Endodermal cell (in vitro differentiated cells): ENCODE measurements around the gene KCNJ12. TPM values are rescaled to one million over a fixed set of nuclear protein-coding genes. Genes with fewer than 3 reads are reported as not detected.
"Not testable (repeated sequence)": the region's sequence is repeated elsewhere in the genome, so short reads cannot be mapped to it uniquely, and the experiment has no call there.

ENCODE experiments used
- DNase-seq: peaks from one replicate; pipeline ENCODE4 v3.0.0-alpha.2; 2017
- H3K27ac ChIP-seq: 2 replicates; pipeline ENCODE4 v1.5.1; 2013; ENCODE audit warnings: mild to moderate bottlenecking, low read depth, low read length, moderate library complexity
- H3K27me3 ChIP-seq: 2 replicates; pipeline ENCODE4 v1.6.1; 2013; ENCODE audit warnings: mild to moderate bottlenecking, low read length, moderate library complexity; ENCODE audit not compliant: insufficient read depth, control insufficient read depth, poor library complexity, severe bottlenecking
- H3K36me3 ChIP-seq: 2 replicates; pipeline ENCODE4 v1.7.0; 2013; ENCODE audit warnings: mild to moderate bottlenecking, low read length, moderate library complexity; ENCODE audit not compliant: control insufficient read depth, insufficient read depth
- H3K4me1 ChIP-seq: one replicate; pipeline ENCODE4 v1.7.0; 2013; ENCODE audit warnings: low read length; ENCODE audit not compliant: control insufficient read depth, insufficient read depth
- H3K4me3 ChIP-seq: 2 replicates; pipeline ENCODE4 v1.5.1; 2013; ENCODE audit warnings: mild to moderate bottlenecking, low read length, moderate library complexity
- H3K9ac ChIP-seq: 2 replicates; pipeline ENCODE4 v1.6.1; 2013; ENCODE audit warnings: mild to moderate bottlenecking, low read length, moderate library complexity; ENCODE audit not compliant: poor library complexity, severe bottlenecking; ENCODE audit errors: extremely low read depth
- H3K9me3 ChIP-seq: 2 replicates; pipeline ENCODE4 v1.6.1; 2013; ENCODE audit warnings: mild to moderate bottlenecking, low read length, moderate library complexity; ENCODE audit not compliant: control insufficient read depth
- H3K27ac Mint-ChIP-seq: 2 replicates; pipeline ENCODE4 v1.8.0; 2020; ENCODE audit warnings: mixed read lengths
- H3K27me3 Mint-ChIP-seq: 2 replicates; pipeline ENCODE4 v1.8.0; 2021; ENCODE audit warnings: mild to moderate bottlenecking, mixed read lengths; ENCODE audit not compliant: insufficient read depth
- H3K36me3 Mint-ChIP-seq: 2 replicates; pipeline ENCODE4 v1.8.0; 2020; ENCODE audit warnings: low read depth, mixed read lengths
- H3K4me1 Mint-ChIP-seq: 2 replicates; pipeline ENCODE4 v1.8.0; 2020; ENCODE audit warnings: mixed read lengths
- H3K4me3 Mint-ChIP-seq: 2 replicates; pipeline ENCODE4 v1.8.0; 2020; ENCODE audit warnings: mild to moderate bottlenecking, moderate library complexity, mixed read lengths
- H3K9me3 Mint-ChIP-seq: 2 replicates; pipeline ENCODE4 v1.8.0; 2020; ENCODE audit warnings: mild to moderate bottlenecking, mixed read lengths
- WGBS, 2 experiments: methylation state at CpG; one replicate each; pipeline versions ENCODE4 v1.1.5 to v1.1.7; 2013; ENCODE audit warnings: missing lambda C conversion rate in 2 of 2, mixed read lengths in 1 of 2; ENCODE audit not compliant: insufficient coverage in 1 of 2, insufficient read length in 1 of 2; 5-methylcytosine and 5-hydroxymethylcytosine counted together
- total RNA-seq, 2 donors: library from RNA; stranded (reverse); fragmentation: NEBNext Ultra II Directional in 1 of 2; extraction: Animal tissue kit (Norgen Biotek cat#: 25700) in 1 of 2; gene quantifications; 2 replicates in 1 of 2; 3 replicates in 1 of 2; pipeline ENCODE4 v1.2.1, GENCODE V29; 2021

Gene KCNJ12
- total RNA-seq, 2 donors from 2014 or later = 2.3 to 2.6 TPM

GRCh38 chr17:21408766-21409300 is 32.7 kb downstream of the KCNJ12 start:
- H3K9me3 ChIP-seq, H3K4me3 Mint-ChIP-seq, DNase-seq, H3K9ac ChIP-seq, H3K27ac ChIP-seq, H3K27ac Mint-ChIP-seq, H3K36me3 ChIP-seq, H3K4me1 ChIP-seq, H3K27me3 Mint-ChIP-seq, H3K4me3 ChIP-seq, H3K27me3 ChIP-seq, H3K4me1 Mint-ChIP-seq, H3K36me3 Mint-ChIP-seq: not testable (repeated sequence)
- WGBS, 2 experiments = 75 to 78% methylated on average over 5 of the region's 7 CpGs
- peaks cover 26% of the 10 kb centered on the region for H3K9me3 Mint-ChIP-seq

DNA sequence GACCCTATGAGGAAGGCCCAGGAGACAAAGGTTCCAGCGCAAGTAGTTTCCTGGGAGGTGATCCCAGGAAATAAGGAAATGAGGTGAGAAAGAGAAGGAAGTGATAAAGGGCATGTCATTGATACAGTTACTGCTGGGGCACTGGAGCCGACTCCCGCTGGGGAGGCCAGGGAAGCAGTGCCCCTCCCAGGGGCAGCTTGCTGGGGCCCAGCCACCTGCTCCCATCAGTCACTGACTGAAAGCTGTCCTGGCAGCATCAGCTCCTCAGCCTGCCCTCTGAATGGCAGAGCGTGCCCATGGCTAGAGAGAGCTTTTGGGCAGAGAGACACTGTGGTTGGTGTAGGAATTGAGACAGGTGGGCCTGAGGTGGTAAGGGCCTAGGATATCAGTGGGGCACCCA is 33.2 kb downstream of the KCNJ12 start:
- not testable (repeated sequence) for H3K36me3 ChIP-seq, H3K4me1 ChIP-seq, H3K27ac Mint-ChIP-seq, H3K4me3 ChIP-seq, H3K27me3 ChIP-seq, H3K4me1 Mint-ChIP-seq, H3K36me3 Mint-ChIP-seq, H3K4me3 Mint-ChIP-seq, H3K9ac ChIP-seq, H3K27ac ChIP-seq, H3K27me3 Mint-ChIP-seq, DNase-seq, H3K9me3 ChIP-seq
- 92% methylated on average over 4 of the region's 4 CpGs; no CpG with 5 or more reads in 1 of the 2 experiments for WGBS, 2 experiments
- peaks cover 29% of the 10 kb centered on the region for H3K9me3 Mint-ChIP-seq

GRCh38 chr17:21409971-21410370 is 33.8 kb downstream of the KCNJ12 start:
- H3K9me3 ChIP-seq, H3K4me1 ChIP-seq, H3K4me3 Mint-ChIP-seq, H3K27ac Mint-ChIP-seq, H3K36me3 ChIP-seq, H3K9ac ChIP-seq, H3K4me1 Mint-ChIP-seq, H3K27me3 ChIP-seq, H3K27me3 Mint-ChIP-seq, H3K27ac ChIP-seq, H3K4me3 ChIP-seq, H3K36me3 Mint-ChIP-seq, DNase-seq: not testable (repeated sequence)
- 92% methylated on average over 3 of the region's 3 CpGs; no CpG with 5 or more reads in 1 of the 2 experiments for WGBS, 2 experiments
- peaks cover 32% of the 10 kb centered on the region for H3K9me3 Mint-ChIP-seq

DNA sequence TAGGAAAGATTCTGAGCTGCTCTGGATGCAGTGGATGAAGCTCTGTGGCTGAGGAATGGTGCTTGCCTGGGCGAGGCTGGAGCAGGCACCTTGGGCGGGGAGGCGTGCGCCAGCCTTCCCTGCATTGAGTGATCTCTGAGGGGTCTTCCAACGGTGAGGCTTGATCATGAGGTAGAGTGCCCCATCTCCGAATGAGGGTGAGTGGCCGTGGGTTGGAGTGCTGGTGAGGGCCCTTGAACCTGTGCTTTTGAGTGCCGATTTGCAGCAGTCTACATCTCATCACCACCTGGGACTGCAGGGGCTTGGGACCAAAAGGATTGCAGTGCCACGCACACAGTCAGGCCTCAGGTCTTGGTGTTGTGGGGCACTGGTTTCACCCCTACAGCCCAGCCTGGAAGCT is 34.2 kb downstream of the KCNJ12 start:
- peaks cover 32% of the 10 kb centered on the region for H3K9me3 Mint-ChIP-seq
- not testable (repeated sequence) for H3K27me3 Mint-ChIP-seq, H3K27me3 ChIP-seq, DNase-seq, H3K27ac ChIP-seq, H3K4me1 ChIP-seq, H3K9me3 ChIP-seq, H3K4me3 ChIP-seq, H3K36me3 Mint-ChIP-seq, H3K9ac ChIP-seq, H3K4me1 Mint-ChIP-seq, H3K4me3 Mint-ChIP-seq, H3K36me3 ChIP-seq, H3K27ac Mint-ChIP-seq
- WGBS, 2 experiments = 73 to 75% methylated on average over 5 to 8 of the region's 9 CpGs

GRCh38 chr17:21410906-21411678 is 34.9 kb downstream of the KCNJ12 start:
- 83 to 97% methylated on average over 9 to 22 of the region's 25 CpGs for WGBS, 2 experiments
- H3K36me3 ChIP-seq, H3K9ac ChIP-seq, H3K4me3 Mint-ChIP-seq, H3K4me1 Mint-ChIP-seq, DNase-seq, H3K36me3 Mint-ChIP-seq, H3K27ac ChIP-seq, H3K4me1 ChIP-seq, H3K27me3 Mint-ChIP-seq, H3K4me3 ChIP-seq, H3K27me3 ChIP-seq, H3K9me3 ChIP-seq, H3K27ac Mint-ChIP-seq: not testable (repeated sequence)
- peaks cover 31% of the 10 kb centered on the region for H3K9me3 Mint-ChIP-seq

- H3K27me3 Mint-ChIP-seq = not testable (repeated sequence)
These were observed 35.6 kb downstream of the KCNJ12 start for GRCh38 chr17:21411679-21412205.

More at GRCh38 chr17:21411679-21412205, 35.6 kb downstream of the KCNJ12 start:
- H3K9me3 ChIP-seq, H3K4me3 ChIP-seq, H3K36me3 Mint-ChIP-seq, H3K27ac ChIP-seq, DNase-seq, H3K36me3 ChIP-seq, H3K27ac Mint-ChIP-seq, H3K4me1 ChIP-seq, H3K4me3 Mint-ChIP-seq, H3K4me1 Mint-ChIP-seq, H3K27me3 ChIP-seq, H3K9ac ChIP-seq: not testable (repeated sequence)
- 73 to 84% methylated on average over 2 to 3 of the region's 5 CpGs for WGBS, 2 experiments
- H3K9me3 Mint-ChIP-seq = peaks cover 29% of the 10 kb centered on the region
